Activated CD8-positive, alpha-beta memory T cell treated with anti-CD3 and anti-CD28 coated beads, Interleukin-2, amount 10 ng/mL, durations not matched to agents 7 days and 5 days (primary cell): Measurements from ENCODE around the gene DRAM2. TPM values are rescaled to one million over a fixed set of nuclear protein-coding genes. Genes with fewer than 3 reads are reported as not detected.
"Not testable (repeated sequence)": the region's sequence is repeated elsewhere in the genome, so short reads cannot be mapped to it uniquely, and the experiment has no call there.

Source experiments
- ATAC-seq: fragments of 150-1000 bp; cut with Tn5 transposase; one replicate; pipeline ENCODE4 v1.10.0; 2021; ENCODE audit warnings: moderate library complexity
- CTCF ChIA-PET: fragments of 350-600 bp; sonication (Branson Sonifier 250); formaldehyde crosslinking; loops from one replicate; lab custom pipeline; 2021; ENCODE audit warnings: antibody characterized with exemption; lab: Charles Lee
- DNase-seq: peaks from one replicate; pipeline ENCODE4 v3.0.0-alpha.2; 2020
- H3K27ac Mint-ChIP-seq: one replicate; pipeline ENCODE4 v1.8.0; 2021; ENCODE audit warnings: mild to moderate bottlenecking, mixed read lengths
- H3K27me3 Mint-ChIP-seq: one replicate; pipeline ENCODE4 v1.8.0; 2021; ENCODE audit warnings: mixed read lengths
- H3K36me3 Mint-ChIP-seq: one replicate; pipeline ENCODE4 v1.8.0; 2021; ENCODE audit warnings: mild to moderate bottlenecking, mixed read lengths
- H3K4me1 Mint-ChIP-seq: one replicate; pipeline ENCODE4 v1.8.0; 2021; ENCODE audit warnings: mixed read lengths
- H3K4me3 Mint-ChIP-seq: one replicate; pipeline ENCODE4 v1.8.0; 2021; ENCODE audit warnings: mild to moderate bottlenecking, moderate library complexity, mixed read lengths
- H3K9me3 Mint-ChIP-seq: one replicate; pipeline ENCODE4 v1.8.0; 2022; ENCODE audit warnings: low read depth, mixed read lengths
- total RNA-seq, 2 experiments: library from RNA; stranded (reverse); gene quantifications; one replicate each; pipeline ENCODE4 v1.2.3, GENCODE V29; 2021

Gene DRAM2
- total RNA-seq, 2 experiments from 2014 or later: 26.9 to 29.6 TPM

DNA sequence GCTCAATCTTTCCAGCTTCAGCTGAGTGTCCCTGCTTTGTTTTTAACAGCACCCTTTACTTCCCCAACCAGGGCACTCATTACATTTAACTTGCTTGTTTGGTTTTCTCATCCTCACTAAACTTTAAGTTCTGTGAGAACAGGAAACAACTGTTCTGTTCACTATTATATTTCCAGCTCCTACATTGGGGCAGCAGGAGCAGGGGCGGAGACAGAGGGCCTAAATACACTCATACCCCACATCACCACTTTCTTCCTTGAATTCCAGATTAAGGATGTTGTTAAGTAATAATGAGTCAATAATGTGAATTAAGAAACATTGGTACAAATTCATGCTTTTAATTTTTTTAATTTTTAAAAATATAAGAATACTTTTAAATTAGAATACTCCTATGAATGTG is 6.0 kb downstream of the DRAM2 start:
- no peaks in the 10 kb centered on the region for H3K27me3 Mint-ChIP-seq
- DNase-seq (no peak), ATAC-seq (no peak)
- peaks cover 39% of the 10 kb centered on the region for H3K36me3 Mint-ChIP-seq
- peaks cover 23% of the 10 kb centered on the region for H3K4me1 Mint-ChIP-seq
- no peaks in the 10 kb centered on the region for H3K9me3 Mint-ChIP-seq
- H3K27ac Mint-ChIP-seq: no peak overlapping the region
- H3K4me3 Mint-ChIP-seq: no peak overlapping the region
- CTCF ChIA-PET: no interaction called here

- ATAC-seq: no peak
- CTCF ChIA-PET: interaction anchor here (0.9 kb wide), 1 partner anchor 87 kb away, joined by 3 read pairs; no protein-coding TSS in a partner anchor
- no peak for DNase-seq
- no peak overlapping the region for H3K27ac Mint-ChIP-seq
- peaks cover 51% of the 10 kb centered on the region for H3K36me3 Mint-ChIP-seq
- peaks cover 19% of the 10 kb centered on the region for H3K4me1 Mint-ChIP-seq
- H3K4me3 Mint-ChIP-seq: no peak overlapping the region
- H3K9me3 Mint-ChIP-seq: no peaks in the 10 kb centered on the region
- H3K27me3 Mint-ChIP-seq: no peaks in the 10 kb centered on the region
Observed at GRCh38 chr1:111131693-111132092, 8.2 kb downstream of the DRAM2 start.

DNA sequence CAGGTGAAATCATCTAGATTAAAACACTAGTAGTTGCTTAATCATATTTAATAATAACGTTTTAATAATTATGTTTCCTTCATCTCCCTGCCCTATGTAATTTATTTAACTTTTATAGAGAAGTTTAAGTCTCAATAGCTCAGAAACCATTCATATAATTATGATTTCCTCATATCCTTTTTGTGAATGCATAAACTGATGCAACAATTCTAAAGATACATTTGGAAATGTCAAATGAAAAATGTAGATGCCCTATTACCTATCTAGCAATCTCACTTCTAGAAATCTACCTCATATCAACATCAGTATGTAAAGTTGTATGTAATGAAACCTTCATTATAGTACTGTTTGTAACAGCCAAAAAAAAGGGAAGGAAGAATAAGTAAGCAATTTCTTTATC is 10.5 kb downstream of the DRAM2 start:
- Mint-ChIP-seq H3K4me1 (peaks cover 17% of the 10 kb centered on the region), H3K36me3 (peaks cover 47% of the 10 kb centered on the region), H3K9me3 (no peaks in the 10 kb centered on the region), H3K27me3 (no peaks in the 10 kb centered on the region), H3K4me3 (no peak overlapping the region), H3K27ac (no peak overlapping the region)
- DNase-seq (no peak), ATAC-seq (no peak)
- CTCF ChIA-PET: no interaction called here

DNA sequence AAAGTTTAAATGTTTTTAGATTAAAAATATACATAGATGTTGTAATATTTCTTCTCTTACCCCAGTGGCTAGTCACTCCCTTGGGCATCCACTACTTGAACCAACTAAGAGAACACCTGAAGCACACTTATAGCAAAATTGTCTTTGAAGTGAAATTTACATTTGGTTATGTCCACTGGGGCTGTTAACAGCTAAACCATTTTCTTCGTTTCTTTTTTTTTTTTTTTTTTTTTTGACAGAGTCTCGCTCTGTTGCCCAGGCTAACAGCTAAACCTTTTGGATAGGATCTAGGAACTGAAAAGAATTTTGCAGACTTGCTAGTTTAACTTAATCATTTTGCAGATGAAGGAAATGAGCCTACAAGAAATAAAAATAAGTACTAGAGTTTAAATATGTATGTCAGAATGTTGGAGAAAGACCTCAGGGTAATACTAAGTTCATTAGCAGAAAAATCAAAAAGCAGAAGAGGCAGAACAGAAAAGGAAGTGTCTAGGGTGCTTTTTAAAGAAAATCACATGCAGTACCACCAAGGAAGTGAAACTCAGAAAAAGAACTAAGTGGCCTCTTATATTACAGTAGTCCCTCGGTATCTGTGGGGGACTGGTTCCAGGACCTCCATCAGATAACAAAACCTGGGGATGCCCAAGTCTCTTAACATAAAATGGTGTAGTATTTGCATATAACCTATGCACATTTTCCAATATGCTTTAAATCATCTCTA is 11.8 kb downstream of the DRAM2 start:
- peaks cover 17% of the 10 kb centered on the region for H3K4me1 Mint-ChIP-seq
- ATAC-seq: no peak
- peak overlapping the region; percentile 59 for H3K27ac Mint-ChIP-seq
- DNase-seq: no peak
- H3K9me3 Mint-ChIP-seq: no peaks in the 10 kb centered on the region
- peak overlapping the region; percentile 6 for H3K4me3 Mint-ChIP-seq
- no peaks in the 10 kb centered on the region for H3K27me3 Mint-ChIP-seq
- peaks cover 56% of the 10 kb centered on the region for H3K36me3 Mint-ChIP-seq
- CTCF ChIA-PET: no interaction called here

DNA sequence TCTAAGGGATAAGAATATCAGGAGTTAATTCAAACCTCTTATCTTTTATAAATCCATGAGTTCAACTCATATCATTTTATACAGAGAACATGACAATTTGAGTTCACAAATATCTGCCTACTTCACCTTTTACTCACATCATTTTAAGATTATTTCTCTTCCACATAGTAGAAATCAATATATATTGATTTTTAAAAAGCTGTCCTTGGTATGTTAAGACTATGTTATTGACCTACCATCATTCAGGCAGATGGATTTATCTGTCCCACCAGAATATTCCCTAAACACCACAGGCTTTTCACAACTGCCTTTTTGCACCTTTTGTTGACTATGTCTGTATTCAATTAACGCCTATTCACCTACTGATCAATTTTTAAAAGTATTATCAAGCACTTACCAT is 13.5 kb downstream of the DRAM2 start:
- H3K27me3 Mint-ChIP-seq: no peaks in the 10 kb centered on the region
- no peaks in the 10 kb centered on the region for H3K9me3 Mint-ChIP-seq
- no peak overlapping the region for H3K27ac Mint-ChIP-seq
- H3K4me3 Mint-ChIP-seq: no peak overlapping the region
- ATAC-seq (no peak), DNase-seq (no peak)
- peaks cover 54% of the 10 kb centered on the region for H3K36me3 Mint-ChIP-seq
- peaks cover 14% of the 10 kb centered on the region for H3K4me1 Mint-ChIP-seq
- CTCF ChIA-PET: interaction anchor here (1.4 kb wide), 1 partner anchor 13 kb away, joined by 3 read pairs; the partner anchor contains the start of genes CEPT1 and DRAM2

DNA sequence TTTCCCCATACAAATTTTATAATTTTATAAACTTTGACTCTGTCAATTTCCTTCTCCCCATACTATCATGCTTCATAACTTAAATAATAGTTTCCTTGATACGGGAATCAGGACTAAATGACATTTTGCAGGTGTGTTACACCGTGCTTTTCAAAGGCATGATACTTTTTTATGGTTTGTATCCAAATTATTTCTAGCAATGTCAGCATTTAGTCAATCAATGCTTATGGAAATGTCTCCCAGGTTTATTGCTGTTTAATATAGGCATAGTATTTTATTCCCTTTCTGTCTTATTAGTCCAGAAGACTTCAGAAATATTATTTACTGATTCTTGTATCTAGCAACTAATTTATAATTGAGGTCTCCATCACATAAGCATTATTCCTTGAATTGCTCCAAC is 23.4 kb downstream of the DRAM2 start:
- ATAC-seq (no peak), DNase-seq (no peak)
- CTCF ChIA-PET: no interaction called here
- Mint-ChIP-seq H3K4me1 (no peaks in the 10 kb centered on the region), H3K27me3 (no peaks in the 10 kb centered on the region), H3K9me3 (no peaks in the 10 kb centered on the region), H3K36me3 (peaks cover 44% of the 10 kb centered on the region), H3K27ac (no peak overlapping the region), H3K4me3 (no peak overlapping the region)

DNA sequence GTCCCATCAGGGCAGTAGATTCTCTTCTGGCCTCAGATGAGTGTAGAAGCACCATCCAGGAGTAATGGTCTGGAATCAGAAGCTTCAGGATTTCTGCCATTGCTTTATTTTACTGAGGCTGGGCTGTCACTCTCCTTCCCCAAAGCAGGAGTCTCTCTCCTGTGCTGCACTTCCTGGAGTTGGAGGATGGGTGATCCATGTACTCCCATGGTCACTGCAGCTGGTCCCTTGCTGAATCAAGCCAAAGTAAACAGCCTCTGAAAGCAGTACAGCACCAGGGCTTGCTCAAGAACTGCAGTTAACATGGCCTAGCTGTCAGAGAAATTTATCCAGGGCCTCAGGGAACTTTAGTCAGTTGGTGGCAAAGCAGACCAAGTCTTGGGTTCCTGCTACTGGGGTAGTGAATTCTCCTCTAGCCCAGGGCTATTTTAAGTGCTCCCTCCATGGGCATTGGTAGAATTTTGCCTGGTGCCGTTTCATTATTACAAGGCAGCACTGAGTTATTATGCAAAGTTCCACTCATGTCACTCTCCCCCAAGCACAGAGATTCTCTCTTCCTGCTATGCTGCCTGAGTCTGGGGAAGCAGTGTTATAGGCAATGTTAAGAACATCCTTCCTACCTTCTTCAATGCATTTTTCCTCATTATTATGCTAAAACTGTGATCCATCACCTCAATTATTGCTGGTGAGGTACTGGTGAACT is 29.5 kb downstream of the DRAM2 start:
- no peak for ATAC-seq

GRCh38 chr1:111104981-111105380 is 34.9 kb downstream of the DRAM2 start:
- Mint-ChIP-seq H3K4me3 (no peak overlapping the region), H3K4me1 (no peaks in the 10 kb centered on the region), H3K9me3 (peaks cover 12% of the 10 kb centered on the region), H3K27me3 (peaks cover 5% of the 10 kb centered on the region), H3K36me3 (peaks cover 8% of the 10 kb centered on the region), H3K27ac (no peak overlapping the region)
- CTCF ChIA-PET: no interaction called here
- no peak for DNase-seq
- no peak for ATAC-seq

More for the DNA sequence above, 29.5 kb downstream of the DRAM2 start:
- peaks cover 20% of the 10 kb centered on the region for H3K36me3 Mint-ChIP-seq
- CTCF ChIA-PET: no interaction called here
- H3K27me3 Mint-ChIP-seq: no peaks in the 10 kb centered on the region
- peaks cover 11% of the 10 kb centered on the region for H3K9me3 Mint-ChIP-seq
- no peak overlapping the region for H3K27ac Mint-ChIP-seq
- no peak overlapping the region for H3K4me3 Mint-ChIP-seq
- DNase-seq: no peak
- no peaks in the 10 kb centered on the region for H3K4me1 Mint-ChIP-seq

DNA sequence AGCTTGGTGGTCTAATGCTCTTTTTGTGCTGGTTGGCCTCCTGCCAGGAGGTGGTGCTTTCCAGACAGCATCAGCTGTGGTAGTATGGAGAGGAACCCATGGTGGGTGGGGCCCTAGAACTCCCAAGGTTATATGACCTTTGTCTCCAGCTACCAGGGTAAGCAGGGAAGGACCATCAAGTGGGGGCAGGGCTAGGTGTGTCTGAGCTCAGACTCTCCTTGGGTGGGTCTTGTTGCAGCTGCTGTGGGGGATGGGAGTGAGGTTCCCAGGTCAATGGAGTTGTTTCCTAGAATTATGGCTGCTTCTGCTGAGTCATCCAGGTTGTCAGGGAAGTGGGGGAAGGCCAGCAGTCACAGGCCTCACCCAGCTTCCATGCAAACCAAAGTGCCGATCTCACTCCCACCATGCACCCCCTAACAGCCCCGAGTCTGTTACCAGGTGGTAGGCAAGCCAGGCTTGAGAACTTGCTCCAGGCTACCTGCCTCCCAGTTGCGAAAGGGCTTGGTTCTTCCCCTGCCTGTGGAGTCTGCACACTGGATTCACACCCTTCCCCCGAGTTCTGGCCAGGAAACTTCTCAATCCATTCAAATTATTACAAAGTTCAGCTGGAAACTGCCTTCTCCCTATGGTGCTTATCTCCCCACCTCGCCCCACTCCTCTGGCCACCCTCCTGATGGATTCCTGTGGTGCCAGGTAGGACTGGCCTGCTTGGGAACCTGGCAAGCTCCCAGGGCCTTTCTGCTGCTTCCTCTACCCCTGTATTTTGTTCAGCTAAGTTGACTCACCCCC is 37.8 kb downstream of the DRAM2 start:
- ATAC-seq (no peak), DNase-seq (no peak)
- Mint-ChIP-seq H3K4me1 (no peaks in the 10 kb centered on the region), H3K9me3 (peaks cover 7% of the 10 kb centered on the region), H3K4me3 (no peak overlapping the region), H3K27ac (no peak overlapping the region), H3K27me3 (peaks cover 5% of the 10 kb centered on the region), H3K36me3 (peaks cover 5% of the 10 kb centered on the region)
- CTCF ChIA-PET: interaction anchor here (1.1 kb wide), 1 partner anchor 606 kb away, joined by 3 read pairs; no protein-coding TSS in a partner anchor

GRCh38 chr1:111099289-111099688 is 40.6 kb downstream of the DRAM2 start:
- Mint-ChIP-seq H3K27ac (no peak overlapping the region), H3K4me1 (no peaks in the 10 kb centered on the region), H3K9me3 (peaks cover 4% of the 10 kb centered on the region), H3K4me3 (no peak overlapping the region), H3K36me3 (peaks cover 5% of the 10 kb centered on the region), H3K27me3 (peaks cover 5% of the 10 kb centered on the region)
- CTCF ChIA-PET: no interaction called here
- ATAC-seq: no peak
- DNase-seq: no peak

DNA sequence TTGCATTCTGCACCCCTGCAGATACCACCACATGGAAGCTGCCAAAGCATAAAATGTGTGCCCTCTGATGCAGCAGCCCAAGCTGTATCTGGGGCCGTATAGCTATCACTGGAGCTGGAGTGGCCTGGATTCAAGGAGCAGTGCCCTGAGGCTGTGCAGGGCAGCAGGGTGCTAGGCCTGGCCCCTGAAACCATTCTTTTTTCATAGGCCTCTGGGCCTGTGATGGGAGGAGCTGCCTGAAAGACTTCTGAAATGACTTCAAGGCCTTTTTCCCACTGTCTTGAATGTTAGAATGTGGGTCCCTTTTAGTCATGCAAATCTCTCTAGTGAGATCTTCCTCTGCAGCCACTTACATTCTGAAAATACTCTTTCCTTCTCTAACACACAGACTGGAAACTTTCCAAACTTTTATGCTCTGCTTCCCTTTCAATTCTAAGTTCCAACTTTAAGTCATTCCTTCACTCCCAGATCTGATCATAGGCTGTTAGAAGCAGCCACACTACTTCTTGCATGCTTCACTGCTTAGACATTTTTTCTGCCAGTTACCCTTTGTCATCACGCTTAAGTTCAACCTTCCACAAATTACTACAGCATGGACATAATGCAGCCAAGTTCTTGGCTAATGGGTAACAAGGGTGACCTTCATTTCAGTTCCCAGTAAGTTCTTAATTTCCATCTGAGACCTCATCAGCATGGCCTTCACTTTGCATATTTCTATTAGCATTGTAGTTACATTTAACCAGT is 42.4 kb downstream of the DRAM2 start:
- DNase-seq (no peak), ATAC-seq (no peak)
- peaks cover 1% of the 10 kb centered on the region for H3K36me3 Mint-ChIP-seq
- H3K9me3 Mint-ChIP-seq: peaks cover 4% of the 10 kb centered on the region
- CTCF ChIA-PET: no interaction called here
- H3K4me1 Mint-ChIP-seq: no peaks in the 10 kb centered on the region
- H3K4me3 Mint-ChIP-seq: no peak overlapping the region
- peaks cover 2% of the 10 kb centered on the region for H3K27me3 Mint-ChIP-seq
- no peak overlapping the region for H3K27ac Mint-ChIP-seq

DNA sequence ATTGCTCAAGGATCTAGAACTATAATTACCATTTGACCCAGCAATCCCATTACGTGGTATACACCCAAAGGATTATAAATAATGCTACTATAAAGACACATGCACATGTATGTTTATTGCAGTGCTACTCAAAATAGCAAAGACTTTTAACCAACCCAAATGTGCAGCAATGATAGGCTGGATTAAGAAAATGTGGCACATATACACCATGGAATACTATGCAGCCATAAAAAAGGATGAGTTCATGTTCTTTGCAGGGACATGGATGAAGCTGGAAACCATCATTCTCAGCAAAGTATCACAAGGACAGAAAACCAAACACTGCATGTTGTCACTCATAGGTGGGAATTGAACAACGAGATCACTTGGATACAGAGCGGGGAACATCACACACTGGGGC is 44.5 kb downstream of the DRAM2 start:
- CTCF ChIA-PET, H3K36me3 Mint-ChIP-seq, H3K9me3 Mint-ChIP-seq, ATAC-seq, H3K27me3 Mint-ChIP-seq, H3K4me3 Mint-ChIP-seq, H3K4me1 Mint-ChIP-seq, DNase-seq, H3K27ac Mint-ChIP-seq: not testable (repeated sequence)

DNA sequence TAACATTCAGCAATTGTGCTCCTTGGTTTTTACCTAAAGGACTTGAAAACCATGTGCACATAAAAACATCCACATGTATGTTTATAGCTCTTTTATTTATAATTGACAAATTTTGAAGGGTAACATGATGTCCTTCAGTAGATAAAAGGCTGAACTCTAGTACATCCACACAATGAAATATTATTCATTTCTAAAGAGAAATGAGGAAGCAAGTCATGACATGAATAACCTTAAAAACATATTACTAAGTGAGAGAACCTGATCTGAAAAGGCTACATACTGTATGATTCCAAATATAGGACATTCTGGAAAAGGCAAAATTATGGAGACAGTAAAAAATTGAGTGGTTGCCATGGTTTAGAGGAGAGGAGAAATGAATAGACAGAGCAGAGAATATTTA is 50.3 kb downstream of the DRAM2 start:
- H3K27ac Mint-ChIP-seq: no peak overlapping the region
- CTCF ChIA-PET: no interaction called here

More for the DNA sequence above, 50.3 kb downstream of the DRAM2 start:
- Mint-ChIP-seq H3K4me1 (no peaks in the 10 kb centered on the region), H3K9me3 (no peaks in the 10 kb centered on the region), H3K36me3 (no peaks in the 10 kb centered on the region), H3K27me3 (peaks cover 28% of the 10 kb centered on the region), H3K4me3 (no peak overlapping the region)
- DNase-seq (no peak), ATAC-seq (no peak)
